ENCODE data around the gene CTTNBP2.

Gene CTTNBP2

DNA sequence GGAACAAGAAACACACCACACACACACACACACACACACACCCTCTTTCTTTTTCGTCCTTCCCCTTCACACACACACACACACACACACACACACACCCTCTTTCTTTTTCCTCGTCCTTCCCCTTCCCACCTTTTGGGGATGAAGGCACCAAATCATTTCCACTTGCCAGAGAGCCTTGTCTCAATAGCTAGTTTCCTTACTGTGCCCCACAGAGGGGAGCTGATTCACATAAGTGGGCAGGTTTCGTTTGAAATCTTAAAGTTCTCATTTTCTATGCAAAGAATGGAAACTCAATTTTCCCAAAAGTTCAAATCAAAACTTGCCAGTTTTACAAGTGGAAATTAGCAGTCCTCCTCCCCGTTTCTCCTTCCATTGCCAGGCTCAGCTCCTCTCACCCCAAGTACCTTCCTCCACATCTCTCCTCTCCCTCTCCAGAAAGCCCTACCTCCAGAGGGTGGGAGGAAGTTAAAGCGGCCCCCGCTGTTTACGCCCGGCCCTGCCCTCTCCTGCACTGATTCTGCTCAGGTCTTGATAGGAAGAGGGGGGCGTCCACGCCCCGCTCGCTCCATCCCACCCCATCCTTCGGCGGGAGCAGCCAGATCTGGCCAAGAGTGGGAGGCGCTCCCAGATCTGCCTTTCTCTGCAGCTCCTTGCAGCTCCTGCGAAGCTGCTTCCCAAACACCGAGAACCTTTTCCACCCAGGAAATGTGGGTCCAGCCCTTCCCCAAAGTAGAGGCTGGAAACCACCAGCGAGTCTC is 1.3 kb downstream of the CTTNBP2 start:
- DNase-seq = no peak

- DNase-seq = no peak
Observed at GRCh38 chr7:117871401-117871777, 1.9 kb downstream of the CTTNBP2 start.

GRCh38 chr7:117870448-117871130 is 2.7 kb downstream of the CTTNBP2 start:
- no peak for DNase-seq

GRCh38 chr7:117869374-117869773 is 3.9 kb downstream of the CTTNBP2 start:
- DNase-seq = no peak

GRCh38 chr7:117863618-117864017 is 9.6 kb downstream of the CTTNBP2 start:
- DNase-seq = no peak

- no peak for DNase-seq
Observed at GRCh38 chr7:117862378-117862777, 10.9 kb downstream of the CTTNBP2 start.

DNA sequence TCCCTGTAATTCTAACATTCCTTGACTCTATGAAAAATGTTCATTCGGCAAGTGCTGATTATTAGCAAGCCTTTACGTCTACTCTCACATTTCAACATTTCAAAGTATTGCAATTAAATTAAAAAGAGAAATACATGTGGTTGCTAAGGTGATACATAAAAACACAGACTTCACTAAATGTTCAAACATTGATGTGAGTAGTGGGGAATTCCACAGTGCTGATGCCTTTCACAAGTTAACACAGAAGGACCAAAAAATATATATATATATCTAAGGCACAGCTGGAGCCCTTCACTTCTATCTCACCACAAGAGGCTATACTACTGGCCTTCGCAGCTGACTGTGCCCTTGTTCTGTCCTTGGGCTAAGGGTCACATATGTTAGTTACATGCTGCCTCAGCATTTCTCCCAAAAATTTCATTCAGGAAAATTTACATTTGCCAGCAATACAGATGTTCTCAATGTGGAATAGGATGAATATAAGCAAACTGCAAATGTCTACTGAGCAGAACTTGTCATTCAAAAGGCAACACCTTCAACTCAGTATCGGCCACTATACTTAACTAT is 13.9 kb downstream of the CTTNBP2 start:
- no peak for DNase-seq

GRCh38 chr7:117858712-117859111 is 14.5 kb downstream of the CTTNBP2 start:
- no peak for DNase-seq

DNA sequence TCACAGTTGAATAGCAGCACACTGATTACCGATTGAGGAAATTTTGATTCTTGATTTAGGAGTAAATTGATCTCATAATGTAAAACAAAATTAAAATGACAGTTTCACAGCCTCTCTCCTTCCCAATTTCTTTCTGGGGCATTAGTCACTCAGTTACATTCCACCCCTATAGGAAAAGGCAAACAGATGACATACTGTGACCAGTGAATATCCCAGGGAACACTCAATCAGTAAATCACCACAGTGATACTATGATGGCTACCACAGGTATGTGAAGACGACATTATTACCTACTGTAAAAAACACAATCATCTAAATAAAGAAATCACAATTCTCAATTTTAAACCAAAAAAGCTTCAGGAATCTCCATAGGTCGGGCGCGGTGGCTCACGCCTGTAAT is 15.5 kb downstream of the CTTNBP2 start:
- no peak for DNase-seq

- DNase-seq = no peak
Observed at GRCh38 chr7:117856196-117856595, 17.0 kb downstream of the CTTNBP2 start.

DNA sequence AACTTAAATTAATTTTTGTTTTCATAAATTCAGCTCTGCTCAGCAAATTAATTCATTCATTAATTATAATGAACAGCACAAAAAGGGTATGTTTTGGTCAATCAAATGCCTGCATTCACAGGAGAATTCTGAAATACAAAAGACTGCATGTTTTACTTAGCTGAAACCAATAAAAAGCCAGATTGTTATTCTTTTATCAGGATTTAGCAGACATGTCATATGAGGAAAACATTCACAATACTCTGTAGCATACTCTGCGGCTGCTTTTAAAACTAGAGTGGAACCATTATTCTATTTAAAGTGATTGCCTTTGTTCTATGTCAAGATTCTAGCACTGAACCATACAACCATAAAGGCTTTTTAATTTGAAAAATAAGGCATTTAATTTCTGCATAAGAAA is 19.1 kb downstream of the CTTNBP2 start:
- DNase-seq = no peak

GRCh38 chr7:117848941-117849340 is 24.3 kb downstream of the CTTNBP2 start:
- no peak for DNase-seq

DNA sequence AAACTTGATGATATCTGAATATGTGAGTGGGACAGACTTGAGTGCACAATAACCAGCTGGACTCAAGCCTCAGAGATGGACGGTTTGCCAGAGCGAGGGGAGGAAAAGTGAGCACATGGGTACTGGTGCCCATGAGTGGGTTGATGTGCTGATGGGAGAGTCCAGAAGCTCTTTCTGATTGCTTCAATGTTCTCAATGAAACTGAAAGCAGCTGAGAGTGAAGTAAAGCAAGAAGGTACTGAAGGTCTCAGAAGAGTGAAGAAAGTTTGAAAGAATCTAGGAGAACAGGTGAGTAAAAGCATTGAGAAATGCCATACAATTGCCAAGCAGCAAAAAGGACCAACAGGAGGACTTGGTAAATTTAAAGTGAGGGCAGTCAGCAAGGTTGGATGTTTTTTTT is 28.6 kb downstream of the CTTNBP2 start:
- no peak for DNase-seq

- no peak for DNase-seq
Observed at GRCh38 chr7:117841611-117842010, 31.6 kb downstream of the CTTNBP2 start.

GRCh38 chr7:117841011-117841410 is 32.2 kb downstream of the CTTNBP2 start:
- DNase-seq = no peak

DNA sequence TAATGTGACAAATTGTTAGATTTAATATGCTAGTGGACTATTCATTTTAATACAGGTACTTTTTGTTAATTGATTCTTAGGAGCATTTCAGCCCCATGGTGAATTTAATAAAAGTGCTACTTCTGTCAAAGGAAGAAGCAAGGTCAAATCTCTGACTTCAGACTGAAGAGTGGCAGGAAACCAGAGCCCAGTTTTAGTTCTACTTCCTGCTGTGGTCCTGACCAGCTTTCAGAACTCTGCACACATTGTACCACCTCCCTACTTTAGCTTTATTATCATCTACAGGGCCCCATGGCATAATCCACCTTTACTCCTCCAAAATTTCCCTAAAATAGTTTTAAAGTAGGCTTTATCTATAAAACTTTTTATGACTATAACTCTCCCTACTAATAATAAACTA is 33.7 kb downstream of the CTTNBP2 start:
- DNase-seq = no peak

DNA sequence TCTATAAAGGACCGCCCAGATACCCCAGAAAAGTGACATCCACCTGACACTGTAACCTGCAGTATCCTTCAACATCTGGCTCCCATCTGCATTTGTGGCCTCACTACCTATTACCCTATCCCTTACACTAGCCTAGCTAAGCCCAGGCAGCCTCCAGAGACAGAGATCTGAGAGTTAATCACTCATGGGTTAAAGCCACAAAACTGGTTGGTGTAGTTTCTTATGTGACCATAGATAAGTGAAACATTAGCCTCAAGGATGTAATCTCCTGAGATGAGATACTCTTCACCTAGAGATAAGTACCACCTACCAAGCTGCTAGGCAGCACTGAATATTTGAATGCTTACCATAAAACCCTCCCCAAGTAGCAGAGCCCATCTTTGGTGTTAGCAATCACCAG is 35.4 kb downstream of the CTTNBP2 start:
- DNase-seq = no peak

- DNase-seq = no peak
Observed at GRCh38 chr7:117835016-117835664, 38.1 kb downstream of the CTTNBP2 start.

- no peak for DNase-seq
Observed at GRCh38 chr7:117830422-117830954, 42.8 kb downstream of the CTTNBP2 start.

DNA sequence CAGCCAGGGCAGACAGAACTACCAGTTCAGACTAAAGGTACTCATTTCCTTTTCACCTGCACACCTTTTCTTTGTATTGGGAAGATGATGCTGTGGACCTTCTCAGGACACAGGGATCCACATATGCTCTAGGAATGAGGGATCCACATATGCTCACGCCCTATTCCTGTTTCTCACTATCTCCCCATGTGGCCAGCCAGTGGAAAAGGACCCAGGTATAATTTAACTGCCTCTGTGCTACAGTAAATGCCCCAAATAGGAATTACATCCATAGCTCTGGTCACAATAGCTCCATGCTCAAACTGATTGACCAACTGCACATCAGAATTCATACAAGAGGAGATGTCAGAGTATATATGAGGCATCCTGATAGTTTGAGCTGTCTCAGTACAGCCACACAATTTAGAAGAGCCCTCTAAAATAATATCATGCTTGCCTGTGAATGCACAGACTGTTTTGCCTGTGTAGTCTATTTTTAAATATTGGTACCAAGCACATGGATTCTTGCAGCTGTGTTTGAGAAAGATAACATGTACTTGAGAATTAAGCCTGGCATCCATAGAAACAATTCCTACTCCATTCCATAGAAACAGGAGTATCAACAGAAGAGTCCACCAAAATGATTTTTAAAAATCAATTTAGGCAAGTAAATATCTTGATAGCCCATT is 43.7 kb downstream of the CTTNBP2 start:
- no peak for DNase-seq

DNA sequence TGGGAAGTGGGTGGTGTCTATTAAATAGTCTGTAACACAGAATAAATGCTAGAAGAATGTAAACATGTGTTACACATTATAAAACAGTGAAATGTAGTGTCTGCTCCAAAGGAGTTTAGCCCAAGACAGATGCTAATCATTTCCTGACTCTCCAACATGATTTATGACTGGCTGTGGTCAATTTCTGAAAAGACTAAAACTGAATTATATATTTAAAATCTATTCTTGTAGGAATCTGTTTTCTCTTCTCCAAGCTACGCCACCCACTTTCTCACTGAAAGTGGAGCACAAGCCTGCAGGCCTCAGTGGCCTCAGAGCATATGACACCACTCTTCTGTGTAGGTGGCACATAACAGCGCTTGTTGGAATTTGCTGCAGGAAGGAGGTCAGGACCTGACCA is 44.4 kb downstream of the CTTNBP2 start:
- DNase-seq = no peak

- no peak for DNase-seq
Observed at GRCh38 chr7:117827862-117828261, 45.4 kb downstream of the CTTNBP2 start.

GRCh38 chr7:117825132-117825531 is 48.1 kb downstream of the CTTNBP2 start:
- no peak for DNase-seq

All from activated CD8-positive, alpha-beta memory T cell treated with anti-CD3 and anti-CD28 coated beads, Interleukin-2, amount 50 U/mL, for 48 hours (primary cell).